HepG2 (cell line): ENCODE data around the gene ZNF544. TPM values are rescaled to one million over a fixed set of nuclear protein-coding genes. Genes with fewer than 3 reads are reported as not detected.

ENCODE experiments used
- BATF2 ChIP-seq: sonication (generic); formaldehyde crosslinking; IDR thresholded peaks from 2 replicates; pipeline ENCODE4 v1.8.0; 2022; ENCODE audit warnings: mild to moderate bottlenecking, missing genetic modification reagents, moderate library complexity
- CC2D1A ChIP-seq: sonication (generic); formaldehyde crosslinking; IDR thresholded peaks from 2 replicates; pipeline ENCODE4 v1.8.1; 2023; ENCODE audit warnings: mild to moderate bottlenecking, missing genetic modification reagents
- E2F5 ChIP-seq: sonication (generic); formaldehyde crosslinking; conservative IDR thresholded peaks from 2 replicates; pipeline ENCODE4 v1.4.0; 2020; ENCODE audit warnings: missing genetic modification reagents
- ETS1 ChIP-seq: sonication (generic); formaldehyde crosslinking; IDR thresholded peaks from 2 replicates; pipeline ENCODE4 v1.4.0; 2020; ENCODE audit warnings: missing genetic modification reagents
- FOXK1 ChIP-seq: sonication (generic); formaldehyde crosslinking; IDR thresholded peaks from 2 replicates; pipeline ENCODE4 v1.4.0; 2020; ENCODE audit warnings: low read depth, missing genetic modification reagents, borderline replicate concordance
- KAT7 ChIP-seq: IDR thresholded peaks from 2 replicates; pipeline ENCODE4 v1.6.1; 2018; ENCODE audit warnings: borderline replicate concordance, missing compliant biosample characterization
- KAT8 ChIP-seq: IDR thresholded peaks from 2 replicates; pipeline ENCODE4 v1.6.1; 2016; ENCODE audit warnings: missing genetic modification reagents, missing compliant biosample characterization
- KLF9 ChIP-seq: IDR thresholded peaks from 2 replicates; pipeline ENCODE4 v1.6.1; 2016; ENCODE audit warnings: low read depth
- MAX ChIP-seq: IDR thresholded peaks from 2 replicates; pipeline ENCODE4 v1.6.1; 2012; ENCODE audit warnings: inconsistent platforms
- NFATC3 ChIP-seq: sonication (generic); formaldehyde crosslinking; IDR thresholded peaks from 2 replicates; pipeline ENCODE4 v1.5.1; 2020; ENCODE audit warnings: mild to moderate bottlenecking, missing genetic modification reagents
- PBX3 ChIP-seq: sonication (generic); formaldehyde crosslinking; IDR thresholded peaks from 2 replicates; pipeline ENCODE4 v1.8.1; 2023; ENCODE audit warnings: missing genetic modification reagents, inconsistent platforms, borderline replicate concordance
- SETDB1 ChIP-seq: sonication (generic); formaldehyde crosslinking; IDR thresholded peaks from 2 replicates; pipeline ENCODE4 v1.5.1; 2020; ENCODE audit warnings: missing genetic modification reagents, mild to moderate bottlenecking, borderline replicate concordance
- SNAPC2 ChIP-seq: sonication (generic); formaldehyde crosslinking; IDR thresholded peaks from 2 replicates; pipeline ENCODE4 v1.8.1; 2022; ENCODE audit warnings: mild to moderate bottlenecking, missing genetic modification reagents
- TBP ChIP-seq: sonication (generic); formaldehyde crosslinking; IDR thresholded peaks from 2 replicates; pipeline ENCODE4 v1.5.0; 2020; ENCODE audit warnings: missing genetic modification reagents
- TP53 ChIP-seq: sonication (generic); formaldehyde crosslinking; conservative IDR thresholded peaks from 2 replicates; pipeline ENCODE4 v1.4.0; 2020; ENCODE audit warnings: missing genetic modification reagents
- UBTF ChIP-seq: sonication (generic); formaldehyde crosslinking; IDR thresholded peaks from 2 replicates; pipeline ENCODE4 v1.4.0; 2020; ENCODE audit warnings: mild to moderate bottlenecking, missing genetic modification reagents
- YEATS4 ChIP-seq: sonication (generic); formaldehyde crosslinking; IDR thresholded peaks from 2 replicates; pipeline ENCODE4 v1.4.0; 2020; ENCODE audit warnings: missing genetic modification reagents, borderline replicate concordance
- ZNF180 ChIP-seq: sonication (generic); formaldehyde crosslinking; IDR thresholded peaks from 2 replicates; pipeline ENCODE4 v1.4.0; 2020; ENCODE audit warnings: low read depth, missing genetic modification reagents, borderline replicate concordance
- ZNF737 ChIP-seq: sonication (generic); formaldehyde crosslinking; IDR thresholded peaks from 2 replicates; pipeline ENCODE4 v1.5.0; 2020; ENCODE audit warnings: missing genetic modification reagents, mild to moderate bottlenecking, borderline replicate concordance
- ZNF782 ChIP-seq: sonication (generic); formaldehyde crosslinking; IDR thresholded peaks from 2 replicates; pipeline ENCODE4 v1.4.0; 2020; ENCODE audit warnings: missing genetic modification reagents, mild to moderate bottlenecking, borderline replicate concordance
- ZSCAN5A ChIP-seq: sonication (generic); formaldehyde crosslinking; IDR thresholded peaks from 2 replicates; pipeline ENCODE4 v1.8.0; 2022; ENCODE audit warnings: mild to moderate bottlenecking, missing genetic modification reagents, borderline replicate concordance
- polyA plus RNA-seq, 8 experiments: library from polyadenylated mRNA; depleted of rRNA in 3 of 8; stranded (reverse) in 7 of 8; unstranded in 1 of 8; fragments of >200 nt; fragmentation: Illumina TruSeq in 4 of 8; extraction: Trizol in 4 of 8; gene quantifications; 2 replicates each; pipeline versions ENCODE4 v1.2.1 to v1.2.3, GENCODE V29; 2011 to 2016; ENCODE audit warnings: low read depth in 4 of 8, missing spikeins in 1 of 8, mixed read lengths in 1 of 8; ENCODE audit not compliant: insufficient read depth in 1 of 8
- total RNA-seq, 5 experiments: library from RNA; depleted of rRNA; stranded (reverse); fragments of >200 nt; fragmentation: Illumina TruSeq; extraction: Trizol; gene quantifications; 2 replicates each; pipeline ENCODE4 v1.2.3, GENCODE V29; 2016; ENCODE audit warnings: low read depth in 1 of 5

The ZNF544 gene
- total and polyA plus RNA-seq, 2 of the 13 experiments (the other 11 are each of a cell fraction or from before 2014, with no cell fraction given), result 13.1 to 17.0 TPM

GRCh38 chr19:58305065-58305931, 76.6 kb downstream of the ZNF544 start, which contains the start of gene ERVK3-1 (continued):
- TF ChIP-seq PBX3 (CRISPR knock-in tag) (no peak), TP53 (CRISPR knock-in tag) (no peak), E2F5 (CRISPR knock-in tag) (no peak), NFATC3 (no peak), ZSCAN5A (CRISPR knock-in tag) (0 out of 2 replicates have a peak, but pooled peaks have one; percentile 70), YEATS4 (peak; percentile 71; the same call in 1 of the 2 replicates), UBTF (peak; percentile 78), ETS1 (CRISPR knock-in tag) (no peak), SNAPC2 (CRISPR knock-in tag) (peak; percentile 84), KAT8 (CRISPR knock-in tag) (peak; percentile 98), ZNF782 (no peak), ZNF180 (peak; percentile 28; the same call in 1 of the 2 replicates), SETDB1 (no peak), TBP (CRISPR knock-in tag) (peak; percentile 52; the same call in 1 of the 2 replicates), CC2D1A (CRISPR knock-in tag) (no peak), ZNF737 (CRISPR knock-in tag) (peak; percentile 25; the same call in 1 of the 2 replicates), MAX (peak; percentile 85), BATF2 (CRISPR knock-in tag) (no peak), KLF9 (CRISPR knock-in tag) (peak; percentile 30; the same call in 1 of the 2 replicates), KAT7 (peak; percentile 81; the same call in 1 of the 2 replicates), FOXK1 (CRISPR knock-in tag) (peak; percentile 89)
